HepG2 (cell line): Measurements from ENCODE around the gene GPC6. TPM values are rescaled to one million over a fixed set of nuclear protein-coding genes. Genes with fewer than 3 reads are reported as not detected.

Experiments used
- ATAC-seq: fragments of 200-7000 bp; cut with Tn5 transposase; 3 replicates; pipeline ENCODE4 v1.9.1; 2020; ENCODE audit warnings: mild to moderate bottlenecking, moderate library complexity
- BruUV-seq: library from RNA; stranded (reverse); fragments of 400-500 nt; replicated peaks from 2 replicates; lab custom pipeline; 2021; lab: Mats Ljungman, UMichigan
- CTCF ChIA-PET: fragments of 300-600 bp; formaldehyde crosslinking; extraction: SDS; loops from one replicate; lab custom pipeline; 2021; ENCODE audit warnings: low total read pairs, inconsistent platforms, low intra/inter-chr PET ratio; lab: Yijun Ruan, JAX
- POLR2A ChIA-PET: fragments of 350-600 bp; sonication (Branson Sonifier 250); formaldehyde crosslinking; loops from one replicate; lab custom pipeline; 2020; ENCODE audit warnings: antibody characterized with exemption, inconsistent platforms; lab: Yijun Ruan, JAX
- DNase-seq: peaks from one replicate; pipeline ENCODE4 v3.0.0-alpha.2; 2015; ENCODE audit warnings: low spot score
- FAIRE-seq: peaks from 3 replicates; lab custom pipeline; 2011; peaks lifted over from hg19 to GRCh38; lab: Jason Lieb, UNC
- H2AFZ ChIP-seq: one replicate; pipeline ENCODE4 v1.6.1; 2011; ENCODE audit warnings: low read length, inconsistent platforms
- H3K27ac ChIP-seq: fragments of 300-600 bp; 3 replicates; pipeline ENCODE4 v1.8.0; 2011; ENCODE audit warnings: mixed run types, mild to moderate bottlenecking, mixed read lengths, low read length, inconsistent platforms; ENCODE audit not compliant: insufficient read depth; ENCODE audit errors: extremely low read length
- H3K27me3 ChIP-seq, 2 experiments: fragments of 200-600 bp in 1 of 2; 2 replicates in 1 of 2; 3 replicates in 1 of 2; pipeline versions ENCODE4 v1.6.0 to v1.8.0; 2011; ENCODE audit warnings: low read length in 2 of 2, mild to moderate bottlenecking in 2 of 2, moderate library complexity in 2 of 2, inconsistent platforms in 1 of 2; ENCODE audit not compliant: insufficient read depth in 2 of 2, control insufficient read depth in 1 of 2
- H3K36me3 ChIP-seq, 2 experiments: fragments of 200-600 bp in 1 of 2; replicated peaks in 1 of 2; 2 replicates in 1 of 2; 3 replicates in 1 of 2; pipeline versions ENCODE4 v1.5.1 to v1.8.0; 2011; ENCODE audit warnings: low read length in 2 of 2, inconsistent platforms in 1 of 2; ENCODE audit not compliant: insufficient read depth in 2 of 2, control insufficient read depth in 1 of 2
- H3K4me1 ChIP-seq: 2 replicates; pipeline ENCODE4 v1.5.1; 2012; ENCODE audit warnings: low read length, inconsistent platforms; ENCODE audit not compliant: insufficient read depth
- H3K4me2 ChIP-seq: 2 replicates; pipeline ENCODE4 v1.6.0; 2011; ENCODE audit warnings: low read depth, low read length, inconsistent platforms
- H3K4me3 ChIP-seq, 3 experiments: fragments of 200-600 bp in 1 of 3; sonication (generic), shearing (Covaris generic) in 1 of 3; replicated peaks in 1 of 3; 2 replicates each; pipeline ENCODE4 v1.5.1; 2011 to 2016; ENCODE audit warnings: low read length in 3 of 3, inconsistent platforms in 2 of 3, low read depth in 2 of 3, mild to moderate bottlenecking in 2 of 3, control low read depth in 1 of 3, mixed read lengths in 1 of 3; ENCODE audit not compliant: insufficient read depth in 1 of 3
- H3K79me2 ChIP-seq: one replicate; pipeline ENCODE4 v1.6.1; 2011; ENCODE audit warnings: low read length, inconsistent platforms; ENCODE audit not compliant: insufficient read depth
- H3K9ac ChIP-seq: 2 replicates; pipeline ENCODE4 v1.6.0; 2011; ENCODE audit warnings: mild to moderate bottlenecking, low read depth, low read length, inconsistent platforms; ENCODE audit not compliant: insufficient read depth
- H3K9me3 ChIP-seq: 2 replicates; pipeline ENCODE4 v1.5.1; 2012; ENCODE audit warnings: mild to moderate bottlenecking, low read length
- H4K20me1 ChIP-seq: 2 replicates; pipeline ENCODE4 v1.6.0; 2011; ENCODE audit warnings: inconsistent platforms, mild to moderate bottlenecking, low read length, moderate library complexity; ENCODE audit not compliant: insufficient read depth
- GATAD2A ChIP-seq: IDR thresholded peaks from 2 replicates; pipeline ENCODE4 v1.6.1; 2016
- KMT2A ChIP-seq: sonication (generic); formaldehyde crosslinking; IDR thresholded peaks from 2 replicates; pipeline ENCODE4 v1.4.0; 2020; ENCODE audit warnings: missing genetic modification reagents
- MAFF ChIP-seq: IDR thresholded peaks from 2 replicates; pipeline ENCODE4 v1.6.1; 2011; ENCODE audit warnings: low read depth, low read length, improper control_type of control experiment
- MAFK ChIP-seq, 2 experiments: IDR thresholded peaks in 1 of 2; conservative IDR thresholded peaks in 1 of 2; 2 replicates each; pipeline ENCODE4 v1.6.1; 2011; ENCODE audit warnings: improper control_type of control experiment in 2 of 2, low read length in 2 of 2
- NR2F6 ChIP-seq, 2 experiments: IDR thresholded peaks; 2 replicates each; pipeline ENCODE4 v1.6.1; 2016; ENCODE audit warnings: antibody characterized with exemption in 1 of 2, mild to moderate bottlenecking in 1 of 2
- TOPORS ChIP-seq: sonication (generic); formaldehyde crosslinking; IDR thresholded peaks from 2 replicates; pipeline ENCODE4 v1.8.0; 2023; ENCODE audit warnings: mild to moderate bottlenecking, missing genetic modification reagents
- ZNF468 ChIP-seq: sonication (generic); formaldehyde crosslinking; IDR thresholded peaks from 2 replicates; pipeline ENCODE4 v1.8.0; 2022; ENCODE audit warnings: mild to moderate bottlenecking, moderate library complexity, missing genetic modification reagents
- ZNF552 ChIP-seq: sonication (generic); formaldehyde crosslinking; IDR thresholded peaks from 2 replicates; pipeline ENCODE4 v1.9.0; 2022; ENCODE audit warnings: missing genetic modification reagents, mild to moderate bottlenecking, borderline replicate concordance
- ZNF562 ChIP-seq: sonication (generic); formaldehyde crosslinking; IDR thresholded peaks from 2 replicates; pipeline ENCODE4 v1.8.0; 2022; ENCODE audit warnings: missing genetic modification reagents, borderline replicate concordance
- ZNF841 ChIP-seq: sonication (generic); formaldehyde crosslinking; IDR thresholded peaks from 2 replicates; pipeline ENCODE4 v1.8.1; 2023; ENCODE audit warnings: missing genetic modification reagents, borderline replicate concordance
- WGBS: methylation state at CpG from one replicate; pipeline ENCODE4 v1.1.6; 2017; ENCODE audit warnings: low lambda C conversion rate; 5-methylcytosine and 5-hydroxymethylcytosine counted together
- in situ Hi-C: cut with HindIII; loops from 2 replicates; pipeline ENCODE4 v1.10.0; 2017; ENCODE audit warnings: low pct_unique_long_range_greater_than_20kb; ENCODE audit not compliant: extremely low pct_ligation_motif_present
- intact Hi-C: fragments of 100-400 bp; cut with micrococcal nuclease; formaldehyde crosslinking; loops from one replicate; pipeline ENCODE4 v1.10.0; 2022; ENCODE audit not compliant: unreplicated experiment
- polyA plus RNA-seq, 8 experiments: library from polyadenylated mRNA; depleted of rRNA in 3 of 8; stranded (reverse) in 7 of 8; unstranded in 1 of 8; fragments of >200 nt; fragmentation: Illumina TruSeq in 4 of 8; extraction: Trizol in 4 of 8; gene quantifications; 2 replicates each; pipeline versions ENCODE4 v1.2.1 to v1.2.3, GENCODE V29; 2011 to 2016; ENCODE audit warnings: low read depth in 4 of 8, missing spikeins in 1 of 8, mixed read lengths in 1 of 8; ENCODE audit not compliant: insufficient read depth in 1 of 8
- total RNA-seq, 5 experiments: library from RNA; depleted of rRNA; stranded (reverse); fragments of >200 nt; fragmentation: Illumina TruSeq; extraction: Trizol; gene quantifications; 2 replicates each; pipeline ENCODE4 v1.2.3, GENCODE V29; 2016; ENCODE audit warnings: low read depth in 1 of 5

Gene GPC6
- total and polyA plus RNA-seq, 2 of the 13 experiments (the other 11 are each of a cell fraction or from before 2014, with no cell fraction given), result 24.5 to 33.9 TPM

GRCh38 chr13:93420887-93421286, 194.3 kb downstream of the GPC6 start:
- ChIA-PET POLR2A (no interaction called here), CTCF (no interaction called here)
- in situ Hi-C loops, result loop anchor here (5.0 kb wide), 1 partner anchor 134 kb away; no protein-coding TSS in a partner anchor
- no peak overlapping the region for H3K4me3 ChIP-seq
- H3K27ac ChIP-seq, result no peak overlapping the region
- DNase-seq, result no peak
- WGBS, result 98% methylated on average over 6 of the region's 6 CpGs
- TF ChIP-seq KMT2A (CRISPR knock-in tag), result no peak
- TF ChIP-seq NR2F6 (IDR thresholded peaks at IDR 0.05), result no peak
- TF ChIP-seq NR2F6 (CRISPR knock-in tag; IDR thresholded peaks at IDR 0.05), result no peak
- no peak for TF ChIP-seq ZNF841
- TF ChIP-seq GATAD2A (CRISPR knock-in tag), result no peak
- TF ChIP-seq TOPORS, result no peak
- TF ChIP-seq ZNF562 (CRISPR knock-in tag), result no peak
- no peak for TF ChIP-seq ZNF552 (CRISPR knock-in tag)
- TF ChIP-seq, all 625 proteins: peak for 0
- no TSS peak for BruUV-seq
- Histone ChIP-seq H3K9me3 (no peaks in the 10 kb centered on the region), H3K4me1 (no peaks in the 10 kb centered on the region), H3K79me2 (peaks cover 3% of the 10 kb centered on the region), H2AFZ (no peak overlapping the region), H3K27me3 (no peaks in the 10 kb centered on the region), H4K20me1 (no peaks in the 10 kb centered on the region), H3K36me3 (no peaks in the 10 kb centered on the region), H3K4me2 (no peak overlapping the region), H3K9ac (no peak overlapping the region)
- no peak for ATAC-seq
- intact Hi-C loops, result no loop called here
- no peak for FAIRE-seq

DNA sequence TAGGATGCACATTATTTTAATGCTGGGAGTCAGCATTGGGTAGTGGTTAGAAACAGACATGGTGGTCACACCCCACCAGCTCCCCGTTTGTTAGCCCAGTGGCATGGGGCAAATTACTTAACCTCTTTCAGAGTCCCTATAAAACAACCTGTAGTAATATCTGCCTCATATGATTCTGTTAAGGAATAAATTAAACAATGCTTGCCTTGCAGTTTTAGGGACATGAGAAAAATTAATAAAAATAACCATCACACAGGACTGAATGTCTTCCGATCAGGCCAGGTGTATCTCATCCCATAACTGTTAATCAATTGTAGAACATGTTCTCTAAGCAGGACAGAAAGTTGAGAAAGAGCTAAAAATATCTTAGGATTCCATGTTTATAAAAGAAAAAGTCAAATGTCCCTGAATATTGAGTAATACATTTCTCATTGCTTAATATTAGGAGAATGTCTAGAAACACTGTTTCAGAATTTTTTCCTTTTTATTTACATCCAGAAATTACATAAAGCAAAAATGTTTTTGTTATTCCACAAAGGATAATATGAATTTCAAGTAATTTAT, 196.5 kb downstream of the GPC6 start:
- no TSS peak for BruUV-seq
- no peaks in the 10 kb centered on the region for H3K4me1 ChIP-seq
- DNase-seq (no peak), FAIRE-seq (no peak), ATAC-seq (no peak)
- H3K79me2 ChIP-seq, result peaks cover 3% of the 10 kb centered on the region
- no peak overlapping the region for H3K4me2 ChIP-seq
- TF ChIP-seq ZNF468 (CRISPR knock-in tag) (no peak), MAFK (conservative IDR thresholded peaks at IDR 0.05 in 1 of 2, IDR thresholded peaks at IDR 0.05 in 1 of 2; ENCODE audit: low read length in 2 of 2) (peak in 1 of 2 experiments; percentile 57; a peak in 2 of 4 replicates), MAFF (0 out of 2 replicates have a peak, but pooled peaks have one; percentile 19)
- H3K9ac ChIP-seq, result no peak overlapping the region
- no peak overlapping the region for H3K4me3 ChIP-seq
- no peaks in the 10 kb centered on the region for H4K20me1 ChIP-seq
- H3K9me3 ChIP-seq, result no peaks in the 10 kb centered on the region
- H3K36me3 ChIP-seq, result no peaks in the 10 kb centered on the region
- H3K27ac ChIP-seq, result no peak overlapping the region
- no peaks in the 10 kb centered on the region for H3K27me3 ChIP-seq
- CTCF ChIA-PET, result no interaction called here
- 88% methylated on average over 2 of the region's 2 CpGs for WGBS
- POLR2A ChIA-PET, result no interaction called here
- H2AFZ ChIP-seq, result no peak overlapping the region
- intact Hi-C loops, result no loop called here
- in situ Hi-C loops, result loop anchor here (5.0 kb wide), 1 partner anchor 136 kb away; no protein-coding TSS in a partner anchor
